ENCODE measurements around the gene MELTF. TPM values are rescaled to one million over a fixed set of nuclear protein-coding genes. Genes with fewer than 3 reads are reported as not detected.

The MELTF gene
- total and polyA plus RNA-seq, 9 of the 15 experiments (the other 6 are each of a cell fraction or from before 2014, with no cell fraction given): 0.35 to 10.5 (median 4.5) TPM

GRCh38 chr3:196969660-196970546, 59.7 kb downstream of the MELTF start (continued):
- TF ChIP-seq DNMT1 (IDR thresholded peaks at IDR 0.05) (no peak), TFE3 (CRISPR knock-in tag; IDR thresholded peaks at IDR 0.05) (no peak), ZBTB7A (IDR thresholded peaks at IDR 0.05; ENCODE audit: borderline replicate concordance, control insufficient read depth, low read depth, low read length) (peak; percentile 93), HMG20A (CRISPR knock-in tag; conservative IDR thresholded peaks at IDR 0.05) (no peak), ZNF3 (CRISPR knock-in tag; IDR thresholded peaks at IDR 0.05) (no peak), NUFIP1 (IDR thresholded peaks at IDR 0.05; ENCODE audit: partially characterized antibody) (no peak), E2F1 (CRISPR knock-in tag; IDR thresholded peaks at IDR 0.05) (no peak), ZNF165 (CRISPR knock-in tag; IDR thresholded peaks at IDR 0.05; ENCODE audit: borderline replicate concordance) (no peak), EP400 (IDR thresholded peaks at IDR 0.05) (no peak), MCM3 (IDR thresholded peaks at IDR 0.05) (no peak), ZNF146 (CRISPR knock-in tag; IDR thresholded peaks at IDR 0.05; ENCODE audit: unreplicated experiment) (no peak), MNT (conservative IDR thresholded peaks at IDR 0.05) (no peak), MTA3 (IDR thresholded peaks at IDR 0.05; ENCODE audit: borderline replicate concordance) (no peak), RBM25 (IDR thresholded peaks at IDR 0.05; ENCODE audit: low read depth, low read length, severe bottlenecking) (peak; percentile 2), SIX5 (IDR thresholded peaks at IDR 0.05; ENCODE audit: borderline replicate concordance in 1 of 2, insufficient read depth in 1 of 2, low read depth in 1 of 2, low read length in 2 of 2) (no peak), STAG1 (CRISPR knock-in tag; IDR thresholded peaks at IDR 0.05; ENCODE audit: borderline replicate concordance) (peak; percentile 86), ZNF23 (CRISPR knock-in tag; IDR thresholded peaks at IDR 0.05) (no peak)
- TF ChIP-seq, protein P1, sequence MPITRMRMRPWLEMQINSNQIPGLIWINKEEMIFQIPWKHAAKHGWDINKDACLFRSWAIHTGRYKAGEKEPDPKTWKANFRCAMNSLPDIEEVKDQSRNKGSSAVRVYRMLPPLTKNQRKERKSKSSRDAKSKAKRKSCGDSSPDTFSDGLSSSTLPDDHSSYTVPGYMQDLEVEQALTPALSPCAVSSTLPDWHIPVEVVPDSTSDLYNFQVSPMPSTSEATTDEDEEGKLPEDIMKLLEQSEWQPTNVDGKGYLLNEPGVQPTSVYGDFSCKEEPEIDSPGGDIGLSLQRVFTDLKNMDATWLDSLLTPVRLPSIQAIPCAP (CRISPR knock-in tag; IDR thresholded peaks at IDR 0.05; ENCODE audit: borderline replicate concordance): no peak

Measured in K562 (cell line).